Astrocyte (in vitro differentiated cells and primary cell): ENCODE measurements around the gene NOL4L. TPM values are rescaled to one million over a fixed set of nuclear protein-coding genes. Genes with fewer than 3 reads are reported as not detected.

Experiments
- DNase-seq: peaks from one replicate; pipeline ENCODE4 v3.0.0-alpha.2; 2010; ENCODE audit warnings: low read depth
- FAIRE-seq: peaks from 2 replicates; lab custom pipeline; 2011; peaks lifted over from hg19 to GRCh38; lab: Jason Lieb, UNC
- H2AFZ ChIP-seq: 2 replicates; pipeline ENCODE4 v1.6.0; 2012; ENCODE audit warnings: low read depth, low read length, inconsistent platforms
- H3K27ac ChIP-seq: 2 replicates; pipeline ENCODE4 v1.5.1; 2011; ENCODE audit warnings: low read depth, low read length, inconsistent platforms
- H3K27me3 ChIP-seq: 2 replicates; pipeline ENCODE4 v1.6.0; 2011; ENCODE audit warnings: low read length, inconsistent platforms; ENCODE audit not compliant: insufficient read depth
- H3K36me3 ChIP-seq: 2 replicates; pipeline ENCODE4 v1.5.1; 2011; ENCODE audit warnings: low read length, inconsistent platforms; ENCODE audit not compliant: insufficient read depth
- H3K4me1 ChIP-seq: 2 replicates; pipeline ENCODE4 v1.5.1; 2011; ENCODE audit warnings: low read length, inconsistent platforms; ENCODE audit not compliant: insufficient read depth
- H3K4me2 ChIP-seq: 2 replicates; pipeline ENCODE4 v1.6.0; 2012; ENCODE audit warnings: low read length, inconsistent platforms
- H3K4me3 ChIP-seq: 2 replicates; pipeline ENCODE4 v1.5.1; 2011; ENCODE audit warnings: low read depth, mild to moderate bottlenecking, low read length, inconsistent platforms; ENCODE audit not compliant: insufficient read depth
- H3K79me2 ChIP-seq: 2 replicates; pipeline ENCODE4 v1.6.0; 2012; ENCODE audit warnings: mild to moderate bottlenecking, low read length, inconsistent platforms; ENCODE audit not compliant: insufficient read depth
- H3K9ac ChIP-seq: 2 replicates; pipeline ENCODE4 v1.6.0; 2012; ENCODE audit warnings: mild to moderate bottlenecking, low read length, inconsistent platforms
- H3K9me3 ChIP-seq: 2 replicates; pipeline ENCODE4 v1.5.1; 2012; ENCODE audit warnings: low read depth, mild to moderate bottlenecking, low read length, inconsistent platforms; ENCODE audit not compliant: insufficient read depth
- H4K20me1 ChIP-seq: 2 replicates; pipeline ENCODE4 v1.6.0; 2012; ENCODE audit warnings: low read length, inconsistent platforms; ENCODE audit not compliant: insufficient read depth
- H3K27ac Mint-ChIP-seq: one replicate; pipeline ENCODE4 v1.8.0; 2021; ENCODE audit warnings: mild to moderate bottlenecking, mixed read lengths; ENCODE audit not compliant: unreplicated experiment
- H3K27me3 Mint-ChIP-seq: one replicate; pipeline ENCODE4 v1.8.0; 2021; ENCODE audit warnings: low read depth, mixed read lengths; ENCODE audit not compliant: unreplicated experiment
- H3K36me3 Mint-ChIP-seq: one replicate; pipeline ENCODE4 v1.8.0; 2021; ENCODE audit warnings: low read depth, mixed read lengths; ENCODE audit not compliant: unreplicated experiment
- H3K4me1 Mint-ChIP-seq: one replicate; pipeline ENCODE4 v1.8.0; 2021; ENCODE audit warnings: low read depth, mixed read lengths; ENCODE audit not compliant: unreplicated experiment
- H3K4me3 Mint-ChIP-seq: one replicate; pipeline ENCODE4 v1.8.0; 2021; ENCODE audit warnings: mild to moderate bottlenecking, moderate library complexity, mixed read lengths; ENCODE audit not compliant: unreplicated experiment
- H3K9me3 Mint-ChIP-seq: one replicate; pipeline ENCODE4 v1.8.0; 2021; ENCODE audit warnings: mild to moderate bottlenecking, mixed read lengths; ENCODE audit not compliant: unreplicated experiment
- EZH2 ChIP-seq: IDR thresholded peaks from 2 replicates; pipeline ENCODE4 v1.6.1; 2012; ENCODE audit warnings: mild to moderate bottlenecking, low read length, inconsistent platforms; ENCODE audit not compliant: insufficient read depth
- total RNA-seq: library from RNA; stranded (reverse); gene quantifications from 2 replicates; pipeline ENCODE4 v1.2.1, GENCODE V29; 2021
- TF ChIP-seq, protein P1 (sequence below): IDR thresholded peaks from 2 replicates; pipeline ENCODE4 v1.5.1; 2011; ENCODE audit warnings: low read depth, mild to moderate bottlenecking, inconsistent platforms, low read length, moderate library complexity; ENCODE audit not compliant: insufficient read depth

The NOL4L gene
- total RNA-seq, 1 donor from 2014 or later: 35.5 TPM

DNA sequence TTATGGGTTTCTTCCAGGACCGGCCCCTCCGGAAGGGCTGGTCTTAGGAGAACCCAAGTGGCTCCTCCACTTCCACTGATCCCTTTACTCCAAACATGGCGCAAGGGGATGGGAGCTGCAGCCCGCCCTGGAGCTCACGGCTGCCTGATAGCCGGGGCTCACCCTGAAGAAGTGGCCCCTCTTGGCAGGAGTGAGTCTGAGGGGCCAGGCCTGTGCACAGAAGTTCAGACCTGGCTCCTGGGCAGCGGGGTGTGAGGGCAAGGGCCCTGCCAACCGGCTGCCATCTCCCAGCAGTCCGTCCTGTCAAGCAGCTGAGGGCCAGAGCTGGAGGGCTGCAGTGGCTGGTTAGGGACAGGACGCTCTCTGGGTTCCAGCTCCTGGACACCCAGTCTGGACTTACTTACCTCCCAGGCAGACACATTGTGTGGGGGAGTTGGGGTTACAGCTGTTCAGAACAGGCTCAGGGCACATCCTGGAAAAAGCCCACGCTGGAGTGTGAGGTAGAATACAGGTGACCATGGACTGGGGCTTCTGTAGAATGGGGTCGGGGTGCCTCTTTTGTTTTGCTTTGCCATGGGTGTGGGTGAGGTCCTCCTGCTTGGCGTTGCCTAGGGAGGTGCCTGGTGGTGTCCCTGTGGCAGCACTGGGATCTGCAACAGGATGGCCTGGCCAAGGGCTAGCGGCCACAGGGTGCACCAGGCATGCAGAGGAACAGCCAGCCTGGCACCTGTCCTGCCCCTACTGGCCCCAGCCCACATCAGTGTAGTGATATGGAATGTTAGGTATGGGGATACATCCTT lies 138.6 kb downstream of the NOL4L start:
- no peak overlapping the region for H2AFZ ChIP-seq
- FAIRE-seq (no peak), DNase-seq (no peak)
- Mint-ChIP-seq H3K36me3 (peaks cover 40% of the 10 kb centered on the region), H3K4me3 (no peak overlapping the region), H3K27ac (peak overlapping the region; percentile 48), H3K4me1 (peaks cover 24% of the 10 kb centered on the region), H3K27me3 (no peaks in the 10 kb centered on the region), H3K9me3 (no peaks in the 10 kb centered on the region)
- H3K79me2 ChIP-seq: peaks cover 14% of the 10 kb centered on the region
- no peak overlapping the region for H3K9ac ChIP-seq
- no peak overlapping the region for H3K4me3 ChIP-seq
- peaks cover 36% of the 10 kb centered on the region for H3K36me3 ChIP-seq
- no peak overlapping the region for H3K4me2 ChIP-seq
- no peaks in the 10 kb centered on the region for H3K9me3 ChIP-seq
- peaks cover 87% of the 10 kb centered on the region for H4K20me1 ChIP-seq
- no peaks in the 10 kb centered on the region for H3K4me1 ChIP-seq
- H3K27me3 ChIP-seq: no peaks in the 10 kb centered on the region
- no peak overlapping the region for H3K27ac ChIP-seq
- TF ChIP-seq, protein P1, sequence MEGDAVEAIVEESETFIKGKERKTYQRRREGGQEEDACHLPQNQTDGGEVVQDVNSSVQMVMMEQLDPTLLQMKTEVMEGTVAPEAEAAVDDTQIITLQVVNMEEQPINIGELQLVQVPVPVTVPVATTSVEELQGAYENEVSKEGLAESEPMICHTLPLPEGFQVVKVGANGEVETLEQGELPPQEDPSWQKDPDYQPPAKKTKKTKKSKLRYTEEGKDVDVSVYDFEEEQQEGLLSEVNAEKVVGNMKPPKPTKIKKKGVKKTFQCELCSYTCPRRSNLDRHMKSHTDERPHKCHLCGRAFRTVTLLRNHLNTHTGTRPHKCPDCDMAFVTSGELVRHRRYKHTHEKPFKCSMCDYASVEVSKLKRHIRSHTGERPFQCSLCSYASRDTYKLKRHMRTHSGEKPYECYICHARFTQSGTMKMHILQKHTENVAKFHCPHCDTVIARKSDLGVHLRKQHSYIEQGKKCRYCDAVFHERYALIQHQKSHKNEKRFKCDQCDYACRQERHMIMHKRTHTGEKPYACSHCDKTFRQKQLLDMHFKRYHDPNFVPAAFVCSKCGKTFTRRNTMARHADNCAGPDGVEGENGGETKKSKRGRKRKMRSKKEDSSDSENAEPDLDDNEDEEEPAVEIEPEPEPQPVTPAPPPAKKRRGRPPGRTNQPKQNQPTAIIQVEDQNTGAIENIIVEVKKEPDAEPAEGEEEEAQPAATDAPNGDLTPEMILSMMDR: no peak
- TF ChIP-seq EZH2: no peak

DNA sequence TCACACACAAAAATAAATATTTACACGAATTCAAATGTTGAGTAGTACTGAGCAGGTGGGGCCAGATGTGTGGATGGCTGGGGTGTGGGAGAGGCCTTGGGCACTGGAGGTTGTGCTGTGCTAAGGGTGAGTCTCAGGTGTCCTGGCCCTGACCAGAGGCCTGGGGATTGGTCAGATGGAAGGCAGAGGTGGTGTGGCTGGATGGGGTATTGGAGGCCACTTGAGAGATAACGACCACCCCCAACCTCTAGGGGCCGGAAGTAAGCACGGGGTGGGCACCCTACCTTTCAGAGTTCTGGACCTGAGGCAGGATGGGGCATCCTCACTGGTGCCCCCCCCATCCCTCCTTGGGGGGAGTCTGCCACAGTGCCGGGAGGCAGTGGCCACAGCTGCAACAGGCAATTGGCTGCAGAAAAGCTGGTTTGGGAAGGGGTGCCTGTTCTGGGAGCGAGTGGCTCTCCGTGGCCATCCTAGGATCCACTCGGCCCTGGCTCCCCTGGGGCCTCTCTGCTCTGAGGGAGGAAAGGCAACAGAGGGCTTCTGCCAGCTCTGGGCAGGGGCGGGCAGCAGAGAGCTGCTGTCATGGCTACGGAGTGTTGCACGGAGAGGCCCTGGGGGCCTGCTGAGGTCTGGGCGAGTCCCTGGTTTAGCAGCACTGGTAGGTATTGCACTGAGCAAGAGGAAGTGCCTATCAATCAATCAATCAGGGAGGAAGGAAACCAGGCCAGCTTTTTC lies 139.4 kb downstream of the NOL4L start:
- Histone ChIP-seq H2AFZ (no peak overlapping the region), H4K20me1 (peaks cover 87% of the 10 kb centered on the region), H3K4me3 (no peak overlapping the region), H3K4me2 (no peak overlapping the region), H3K9me3 (no peaks in the 10 kb centered on the region), H3K27ac (no peak overlapping the region), H3K36me3 (peaks cover 30% of the 10 kb centered on the region), H3K4me1 (no peaks in the 10 kb centered on the region), H3K27me3 (no peaks in the 10 kb centered on the region), H3K79me2 (peaks cover 19% of the 10 kb centered on the region), H3K9ac (no peak overlapping the region)
- TF ChIP-seq EZH2: no peak
- TF ChIP-seq, protein P1: no peak
- Mint-ChIP-seq H3K27me3 (no peaks in the 10 kb centered on the region), H3K4me1 (peaks cover 24% of the 10 kb centered on the region), H3K36me3 (peaks cover 41% of the 10 kb centered on the region), H3K4me3 (peak overlapping the region; percentile 8), H3K9me3 (no peaks in the 10 kb centered on the region), H3K27ac (peak overlapping the region; percentile 86)
- no peak for FAIRE-seq
- DNase-seq: no peak
